HG02840 (cell line): ENCODE data around the gene TOMM7.
"Not testable (repeated sequence)": the region's sequence is repeated elsewhere in the genome, so short reads cannot be mapped to it uniquely, and the experiment has no call there.

ENCODE experiments used
- ATAC-seq: cut with Tn5 transposase; IDR thresholded peaks from one replicate; pipeline ENCODE4 v1.9.1; 2021; ENCODE audit warnings: mild to moderate bottlenecking, moderate library complexity, moderate number of reproducible peaks; ENCODE audit not compliant: unreplicated experiment, low FRiP score

The TOMM7 gene

DNA sequence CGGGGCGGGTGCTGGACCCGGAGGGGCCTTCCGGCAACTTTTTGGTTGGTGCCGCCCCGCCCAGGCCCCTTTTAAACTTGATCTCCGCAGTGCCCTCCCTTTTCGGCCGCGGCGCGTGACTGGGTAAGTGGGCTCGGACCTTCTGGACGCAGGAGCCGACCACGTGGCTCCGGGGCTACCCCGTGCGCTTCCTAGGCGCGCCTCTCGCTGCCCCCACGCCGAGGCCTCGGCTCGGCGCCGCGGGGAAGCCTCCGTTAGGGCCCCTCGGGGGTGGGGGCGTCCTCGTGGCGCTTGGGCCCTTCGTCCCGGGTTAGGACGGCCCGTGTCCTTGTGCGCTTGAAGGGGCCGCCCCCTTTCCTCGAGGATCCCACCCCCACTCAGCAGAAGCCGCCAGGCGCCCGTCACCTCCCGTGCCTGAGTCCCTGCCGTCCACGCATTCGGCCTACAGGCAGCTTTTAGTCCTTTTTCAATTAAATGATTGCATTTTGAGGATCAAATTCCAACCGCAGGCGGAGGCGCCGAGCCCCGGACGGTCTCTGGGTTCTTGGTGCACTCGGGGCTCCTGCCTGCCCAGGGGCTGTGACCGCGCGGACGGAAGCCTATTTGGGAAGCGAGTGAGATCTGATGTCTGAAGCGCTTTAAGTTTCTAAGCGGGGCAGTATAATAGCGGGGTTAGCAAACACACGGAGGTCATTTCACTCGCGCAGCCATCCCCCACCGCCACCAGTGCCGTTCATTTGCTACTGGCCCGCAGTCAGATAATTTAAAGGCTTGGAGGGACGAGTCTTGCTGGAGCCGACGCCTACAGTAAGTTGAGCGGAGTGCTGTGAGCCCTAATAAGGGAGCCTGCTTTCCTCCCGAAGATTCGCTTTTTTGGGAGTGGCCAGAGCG lies 31.8 kb upstream of the TOMM7 start:
- ATAC-seq, result peak; percentile 90

DNA sequence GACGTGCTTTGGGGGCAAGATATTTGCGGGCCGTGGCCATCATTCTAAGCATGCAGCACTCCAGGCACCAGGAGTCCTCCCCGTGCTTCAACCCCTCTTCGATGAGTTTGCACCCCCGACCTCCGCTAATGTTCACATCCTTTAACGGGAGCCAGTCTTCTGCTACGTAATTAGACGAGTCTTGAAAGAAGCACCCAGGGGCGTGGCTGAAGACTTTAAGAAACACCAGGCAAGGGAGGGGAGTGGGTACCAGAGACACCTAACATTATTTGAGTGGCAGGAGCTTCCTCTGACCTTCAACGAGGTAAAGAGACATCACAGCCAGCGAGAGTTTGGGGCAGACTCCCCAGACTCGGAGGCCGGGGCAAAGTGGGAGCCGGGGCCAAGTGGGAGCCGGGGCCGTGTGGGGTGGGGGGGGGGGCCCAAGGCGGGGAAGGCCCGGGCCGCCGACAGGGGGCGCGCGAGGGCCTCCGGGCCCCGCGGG lies 31.1 kb upstream of the TOMM7 start:
- peak; percentile 27 for ATAC-seq

DNA sequence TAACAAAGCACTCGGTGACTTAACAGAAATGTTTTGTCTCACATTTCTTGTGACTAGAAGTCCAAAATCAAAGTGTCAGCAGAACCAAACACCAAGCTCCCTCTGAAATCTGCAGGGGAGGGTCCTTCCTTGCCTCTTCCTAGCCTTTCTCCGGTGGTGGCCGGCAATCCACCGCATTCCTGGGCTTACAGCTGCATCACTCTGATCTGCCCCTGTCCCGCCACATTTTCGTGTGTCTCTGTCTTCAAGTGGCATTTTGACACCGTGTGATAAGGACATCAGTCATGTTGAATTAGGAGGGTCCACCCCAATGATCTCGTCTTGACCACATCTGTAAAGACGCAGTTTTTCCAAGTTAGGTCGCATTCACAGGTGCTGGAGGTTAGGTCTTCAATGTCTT lies 30.5 kb upstream of the TOMM7 start:
- no peak for ATAC-seq

DNA sequence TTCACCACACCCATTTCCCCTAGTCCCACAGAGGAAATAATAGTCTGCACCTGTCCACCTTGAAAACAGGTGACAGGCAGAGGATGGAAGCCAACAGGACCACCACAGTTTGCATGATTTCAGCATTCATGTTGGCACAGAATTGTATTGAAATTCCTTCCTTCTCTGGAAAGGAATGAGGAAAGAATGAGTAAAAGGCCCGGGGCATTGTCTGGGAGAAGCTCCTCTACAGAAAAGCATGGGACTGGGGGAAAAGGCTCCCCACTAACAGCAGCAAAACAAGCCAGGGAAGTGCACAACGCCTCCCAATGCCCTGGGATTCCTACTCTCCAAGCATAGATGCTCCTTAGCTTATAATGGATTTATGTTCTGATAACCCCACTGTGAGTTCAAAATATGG lies 28.5 kb upstream of the TOMM7 start:
- ATAC-seq, result no peak

DNA sequence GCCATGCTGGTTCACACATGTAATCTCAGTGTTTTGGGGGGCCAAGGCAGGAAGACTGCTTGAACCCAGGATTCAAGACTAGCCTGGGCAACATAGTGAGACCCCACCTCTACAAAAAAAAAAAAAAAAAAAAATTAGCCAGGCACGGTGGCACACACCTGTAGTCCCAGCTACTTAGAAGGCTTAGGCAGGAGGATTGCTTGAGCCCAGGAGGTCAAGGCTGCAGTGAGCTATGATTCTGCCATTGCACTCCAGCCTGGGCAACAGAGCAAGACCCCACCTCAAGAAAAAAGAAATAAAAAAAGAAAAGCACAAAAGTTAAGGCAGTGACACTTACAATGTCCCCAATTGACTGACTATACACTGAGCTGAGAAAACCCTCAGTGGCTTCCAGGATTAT lies 27.7 kb upstream of the TOMM7 start:
- not testable (repeated sequence) for ATAC-seq

DNA sequence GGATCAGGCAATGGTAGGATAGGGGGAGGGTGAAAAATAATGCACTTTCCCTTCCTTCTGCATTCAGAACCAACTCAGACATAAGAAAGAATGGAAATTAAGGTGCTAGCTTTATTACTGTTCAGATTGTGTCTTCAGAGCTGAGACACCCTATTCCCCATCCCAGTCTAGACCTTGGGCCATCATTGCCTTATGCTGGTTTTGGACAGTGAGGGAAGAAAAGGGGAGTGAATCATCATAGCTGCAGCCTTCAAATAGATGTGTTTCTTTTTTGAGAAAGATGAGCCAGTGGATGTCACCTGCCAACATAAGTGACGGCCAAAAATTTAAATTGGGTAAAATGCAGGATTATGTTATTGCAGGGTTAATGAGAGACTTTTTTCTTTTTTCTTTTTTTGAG lies 27.0 kb upstream of the TOMM7 start:
- no peak for ATAC-seq

DNA sequence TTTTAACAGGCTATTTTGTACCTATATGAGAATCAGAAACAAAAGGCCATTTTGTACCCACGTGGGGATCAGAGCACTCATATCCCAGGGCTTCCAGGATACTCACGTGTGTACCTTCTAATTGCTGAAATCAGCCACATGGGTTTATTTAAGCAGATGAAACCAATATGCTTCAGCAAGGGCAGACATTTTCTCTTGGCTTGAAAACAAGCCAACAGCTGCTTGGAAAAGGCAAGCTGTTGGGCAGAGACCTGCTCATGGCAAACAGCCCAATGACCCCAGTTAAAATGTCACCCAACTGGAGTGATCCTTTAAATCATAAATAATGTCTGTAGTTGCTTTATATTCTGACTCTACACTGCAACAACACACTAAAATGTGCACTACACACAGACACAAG lies 26.5 kb upstream of the TOMM7 start:
- ATAC-seq, result no peak

DNA sequence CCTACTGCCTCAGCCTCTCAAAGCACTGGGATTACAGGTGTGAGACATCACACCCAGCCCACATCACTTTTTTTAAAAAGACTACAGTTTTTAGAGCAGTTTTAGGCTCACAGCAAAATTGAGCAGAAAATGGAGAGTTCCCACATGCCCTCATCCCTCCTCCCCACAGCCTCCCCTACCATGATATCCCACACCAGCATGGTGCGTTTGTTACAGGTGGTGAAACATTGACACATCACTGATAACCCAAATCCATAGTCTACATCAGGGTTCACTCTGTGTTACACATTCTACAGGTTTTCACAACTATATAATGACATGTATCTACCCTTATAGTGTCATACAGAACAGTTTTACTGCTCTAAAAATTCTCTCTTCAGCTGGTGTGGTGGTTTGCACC lies 24.3 kb upstream of the TOMM7 start:
- ATAC-seq, result no peak

DNA sequence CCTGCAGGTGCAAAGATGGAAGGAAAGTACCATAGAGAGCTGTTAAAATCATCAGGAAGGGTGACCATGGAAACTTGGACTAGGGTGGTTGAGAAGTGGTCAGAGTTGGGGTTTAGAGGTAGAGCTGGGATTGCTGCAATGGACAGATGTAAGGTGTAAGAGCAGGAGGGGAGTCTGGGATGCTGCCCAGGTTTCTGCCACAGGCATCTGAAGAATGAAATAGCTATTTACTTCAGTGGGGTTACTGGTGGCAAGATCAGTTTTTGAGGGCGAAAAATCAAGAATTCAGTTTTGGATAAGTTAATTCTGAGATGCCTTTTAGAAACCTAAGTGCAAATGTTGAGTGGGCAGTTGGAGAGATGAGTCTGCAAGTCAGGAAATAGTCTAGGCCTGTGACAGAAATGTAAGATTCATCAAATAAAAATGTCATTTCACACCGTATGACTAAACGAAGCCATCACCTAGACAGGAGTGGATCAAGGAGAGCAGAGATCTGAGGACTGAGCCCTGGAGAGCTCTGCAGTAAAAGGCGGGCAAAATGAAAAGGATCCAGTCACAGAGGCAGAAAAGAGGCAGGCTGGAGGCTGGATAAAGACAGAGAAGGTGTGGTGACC lies 22.7 kb upstream of the TOMM7 start:
- ATAC-seq, result no peak

DNA sequence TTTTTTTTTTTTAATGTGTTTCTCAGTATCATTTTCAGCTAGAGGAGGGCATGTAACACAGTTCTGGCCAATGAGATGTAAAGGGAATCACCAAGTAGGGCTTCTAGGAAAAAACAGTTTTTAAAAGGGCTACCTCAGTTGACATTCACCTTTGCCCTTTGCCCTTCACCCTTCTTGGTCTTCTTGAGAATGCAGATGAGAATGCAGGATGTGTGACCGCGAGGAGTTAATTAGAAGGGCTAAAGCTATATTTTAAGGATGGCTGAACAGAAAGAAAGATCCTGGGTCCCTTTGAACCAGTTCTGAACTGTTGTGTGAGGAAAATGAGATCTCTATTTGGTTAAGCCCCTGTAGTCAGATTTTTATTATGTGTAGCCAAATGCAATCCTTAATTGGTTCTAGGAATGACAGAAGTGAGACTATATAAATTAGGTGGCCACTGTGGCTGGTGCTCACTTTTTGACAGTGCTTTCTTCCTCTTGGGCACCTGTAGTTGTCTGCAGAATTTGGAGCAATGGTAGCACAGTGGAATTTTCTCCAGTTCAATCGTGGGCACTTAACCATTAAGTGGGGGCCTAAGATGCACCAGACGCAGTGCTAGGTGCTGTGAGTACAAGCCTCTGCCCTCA lies 21.1 kb upstream of the TOMM7 start:
- ATAC-seq, result no peak

DNA sequence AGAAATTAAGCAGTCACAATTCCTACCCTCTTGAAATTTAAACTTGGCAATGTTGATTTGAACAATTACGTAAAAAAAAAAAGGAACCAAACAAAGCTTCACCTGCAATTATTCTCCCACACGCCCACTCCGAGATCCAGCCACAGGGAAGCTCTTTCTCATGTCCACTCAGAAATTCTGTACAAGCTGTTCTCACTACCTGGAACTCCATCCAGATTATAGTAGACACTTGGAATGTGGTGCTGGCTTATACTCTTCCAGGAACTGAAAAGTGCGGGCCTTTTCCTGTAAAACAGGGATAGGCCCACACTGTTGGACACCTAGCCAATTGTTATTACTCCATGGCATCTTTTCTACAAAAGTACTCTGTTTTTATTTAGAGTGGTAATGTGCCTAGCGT lies 20.3 kb upstream of the TOMM7 start:
- no peak for ATAC-seq

DNA sequence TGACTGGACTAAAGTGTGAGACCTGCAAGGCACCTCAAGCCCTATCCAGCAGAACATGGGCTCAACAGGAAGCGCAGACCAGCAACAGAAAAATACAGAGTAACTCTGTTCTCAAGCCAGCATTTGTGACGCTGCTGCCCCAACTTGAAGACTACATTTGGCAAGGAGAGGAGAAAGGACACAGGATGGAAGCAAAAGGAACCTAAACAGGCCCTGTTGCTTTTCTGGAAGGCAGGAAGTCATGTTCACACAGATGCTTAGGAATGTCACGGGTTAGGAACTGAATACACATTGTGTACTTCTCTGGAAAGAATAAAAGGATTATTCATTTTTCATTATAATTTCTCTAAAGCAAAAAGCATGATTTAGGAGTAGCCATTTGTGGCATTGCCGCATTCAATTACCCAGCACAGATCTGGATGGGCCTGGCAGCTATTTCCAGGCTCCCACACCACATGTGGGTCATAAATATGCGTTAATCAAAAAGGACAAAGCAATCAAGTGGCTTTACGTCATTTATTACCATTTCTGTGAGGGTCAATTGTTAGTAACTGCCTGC lies 19.8 kb upstream of the TOMM7 start:
- no peak for ATAC-seq

DNA sequence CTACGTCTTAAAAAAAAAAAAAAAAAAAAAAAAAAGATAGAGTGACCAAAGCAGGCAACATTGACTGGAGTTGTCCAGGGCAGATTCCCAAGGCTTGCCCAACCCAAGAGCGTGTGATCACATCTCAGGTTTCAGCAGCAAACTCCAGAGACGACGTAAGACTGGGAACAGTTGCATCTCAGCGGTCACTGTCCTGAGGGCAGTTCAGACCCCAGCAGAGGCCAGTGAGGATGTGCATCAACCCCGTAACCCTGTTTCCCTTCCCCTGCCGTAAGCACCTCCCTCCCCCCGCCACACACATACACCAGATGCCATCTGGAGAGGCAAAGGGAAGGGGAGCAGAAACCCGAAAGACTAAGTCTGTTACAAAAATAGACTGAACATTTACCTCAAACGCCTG lies 19.3 kb upstream of the TOMM7 start:
- no peak for ATAC-seq

DNA sequence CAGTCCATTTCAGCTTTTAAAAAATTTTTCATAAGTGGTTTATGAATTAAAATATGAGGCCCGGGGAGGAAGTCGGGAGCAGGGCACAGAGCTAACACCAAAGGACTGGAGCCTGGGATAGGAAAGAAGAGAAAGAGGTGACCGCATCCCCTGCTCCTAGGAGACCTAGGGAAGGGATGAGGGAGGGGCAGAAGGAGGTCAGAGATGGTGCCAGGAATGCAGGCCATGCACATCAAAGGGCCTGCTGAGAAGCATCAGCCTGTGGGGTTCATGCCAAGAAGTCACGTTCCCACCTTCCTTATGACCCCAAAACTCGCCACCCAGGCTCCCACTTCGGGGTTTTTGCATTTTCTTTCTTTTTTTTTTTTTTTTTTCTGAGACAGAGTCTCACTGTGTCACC lies 14.7 kb upstream of the TOMM7 start:
- ATAC-seq, result no peak

DNA sequence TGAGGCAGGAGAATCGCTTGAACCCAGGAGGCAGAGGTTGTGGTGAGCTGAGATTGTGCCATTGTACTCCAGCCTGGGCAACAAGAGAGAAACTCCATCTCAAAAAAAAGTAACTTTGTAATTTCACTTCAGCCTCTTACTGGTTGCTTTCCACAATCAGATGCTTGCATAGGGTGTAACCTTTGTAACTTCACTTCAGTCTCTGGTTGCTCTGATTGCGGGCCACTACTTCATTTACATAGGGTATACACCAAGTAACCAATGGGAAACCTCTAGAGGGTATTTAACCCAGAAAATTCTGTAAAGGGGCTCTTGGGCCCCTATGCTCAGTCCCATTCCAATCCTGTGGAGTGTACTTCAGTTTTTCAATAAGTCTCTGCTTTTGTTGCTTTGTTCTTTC lies 13.9 kb upstream of the TOMM7 start:
- not testable (repeated sequence) for ATAC-seq

DNA sequence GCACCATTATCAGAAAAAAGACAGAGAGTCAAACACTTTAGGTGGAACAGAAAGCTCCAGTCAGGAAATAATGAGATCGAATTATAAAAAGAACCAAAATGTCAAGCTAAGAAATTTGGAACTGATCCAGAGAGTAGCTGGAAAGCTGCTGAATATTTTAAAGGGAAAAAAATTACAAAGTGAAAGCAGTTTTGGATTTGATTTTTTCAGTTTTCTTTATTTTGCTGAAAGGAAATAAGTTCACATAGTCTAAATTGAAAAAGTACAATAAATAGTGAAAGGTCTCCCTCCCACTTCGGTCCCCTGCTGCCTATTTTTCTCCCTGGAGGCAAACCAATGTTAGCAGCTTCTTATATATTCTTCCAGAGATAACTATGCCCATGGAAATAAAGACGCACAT lies 11.3 kb upstream of the TOMM7 start:
- no peak for ATAC-seq

DNA sequence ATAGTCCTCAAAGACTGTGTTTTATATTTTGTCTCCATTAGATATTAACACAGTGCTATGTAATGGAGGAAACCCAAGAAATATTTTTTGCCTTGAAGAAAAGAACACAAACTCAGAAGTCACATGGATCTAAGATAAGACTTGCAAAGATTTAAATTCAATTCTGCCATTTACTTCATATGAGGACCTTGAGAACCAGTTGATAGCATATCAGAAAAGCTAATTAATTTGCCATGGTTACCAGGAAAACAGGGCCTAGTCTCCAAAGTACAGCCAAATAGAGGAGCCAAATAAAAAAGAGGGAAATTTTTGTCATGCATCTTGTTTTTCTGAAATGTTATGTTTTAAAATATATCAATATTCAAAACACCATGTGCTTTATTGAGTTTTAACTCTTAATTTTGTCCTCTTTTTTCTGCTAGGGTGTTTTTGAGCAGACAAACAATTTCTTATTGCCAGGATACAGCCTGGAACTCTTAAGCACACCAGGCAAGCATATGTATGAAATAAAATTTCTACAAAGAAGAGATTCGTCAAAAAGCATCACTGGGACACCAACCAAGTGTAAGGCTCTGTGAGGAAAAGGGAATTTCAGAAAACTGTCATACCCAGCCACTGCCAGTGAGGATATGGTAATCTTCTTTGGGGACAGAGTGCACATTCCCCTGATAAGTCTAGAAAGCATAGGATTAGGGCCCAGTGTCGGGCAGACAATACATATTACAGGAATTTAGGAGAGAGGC lies 10.6 kb upstream of the TOMM7 start:
- ATAC-seq, result no peak

DNA sequence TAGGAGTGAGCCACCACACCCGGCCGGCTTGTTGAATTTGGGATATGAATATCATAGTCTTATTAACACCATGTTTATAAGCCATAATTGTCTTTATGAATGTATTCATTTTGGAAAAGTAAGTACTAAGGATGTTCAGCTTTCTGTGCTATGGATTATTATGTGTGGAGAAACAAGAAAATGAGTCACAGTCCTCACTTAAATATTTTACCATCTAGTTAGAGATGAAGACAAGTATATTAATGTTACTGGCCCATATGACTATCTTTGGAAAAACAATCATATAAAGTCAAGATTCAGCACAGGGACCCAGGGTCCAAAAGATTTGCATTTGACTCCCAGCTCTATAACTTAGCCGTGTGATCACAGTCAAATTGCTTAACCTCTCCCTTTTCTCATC lies 9.8 kb upstream of the TOMM7 start:
- no peak for ATAC-seq

DNA sequence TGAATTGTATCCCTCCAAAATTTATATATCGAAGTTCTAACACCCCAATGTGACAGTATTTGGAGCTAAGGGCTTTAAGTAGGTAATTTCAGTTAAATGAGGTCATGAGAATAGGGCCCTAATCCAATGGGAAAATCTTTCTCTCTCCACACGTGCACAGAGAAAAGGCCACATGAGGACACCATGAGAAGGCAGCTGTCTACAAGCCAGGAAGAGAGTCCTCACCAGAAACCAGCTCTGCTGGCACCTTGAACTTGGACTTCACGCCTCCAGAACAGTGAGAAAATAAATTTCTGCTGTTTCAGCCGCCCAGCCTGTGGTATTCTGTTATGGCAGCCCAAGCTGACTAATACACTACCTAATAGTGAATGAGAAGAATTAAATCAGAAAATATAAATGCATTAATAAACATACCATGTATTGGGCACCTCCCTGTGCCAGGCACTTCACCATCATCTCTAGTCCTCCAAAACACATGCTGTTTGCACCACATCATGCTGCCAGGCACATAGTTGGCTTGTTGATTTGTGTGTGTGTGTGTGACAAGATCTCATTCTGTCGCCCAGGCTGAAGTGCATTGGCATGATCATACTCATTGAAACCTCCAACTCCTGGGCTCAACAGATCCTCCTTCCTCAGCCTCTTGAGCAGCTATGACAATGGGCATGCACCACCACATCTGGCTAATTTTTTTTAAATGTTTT lies 9.1 kb upstream of the TOMM7 start:
- ATAC-seq, result no peak

DNA sequence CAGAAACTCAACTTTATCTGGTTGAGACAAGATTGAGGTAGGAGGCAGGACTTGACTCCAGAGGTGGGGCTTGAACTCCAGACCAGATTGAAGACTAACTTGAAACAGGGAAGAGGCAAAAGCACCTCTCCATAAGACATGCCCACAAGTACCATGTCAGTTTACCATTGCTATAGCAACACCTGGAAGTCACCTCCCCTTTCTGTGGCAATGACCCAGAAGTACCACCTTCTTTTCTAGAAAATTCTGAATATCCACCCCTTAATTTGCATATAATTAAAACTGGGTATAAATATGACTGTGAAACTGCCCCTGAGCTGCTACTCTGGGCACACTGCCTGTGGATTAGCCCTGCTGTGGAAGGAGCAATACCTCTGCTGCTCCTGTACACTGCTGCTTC lies 4.9 kb upstream of the TOMM7 start:
- no peak for ATAC-seq
